HFFc6 (cell line): Measurements from ENCODE around the gene DCLK2. TPM values are rescaled to one million over a fixed set of nuclear protein-coding genes. Genes with fewer than 3 reads are reported as not detected.
A peak's percentile ranks its signal among the peaks of the same experiment; 100 is the strongest.

Experiments used
- DNase-seq: peaks from one replicate; pipeline ENCODE4 v3.0.0-alpha.2; 2018
- H3K27ac Mint-ChIP-seq: 2 replicates; pipeline ENCODE4 v1.8.0; 2020; ENCODE audit warnings: mild to moderate bottlenecking, mixed read lengths
- H3K27me3 Mint-ChIP-seq: 2 replicates; pipeline ENCODE4 v1.8.0; 2021; ENCODE audit warnings: mild to moderate bottlenecking, moderate library complexity, mixed read lengths; ENCODE audit not compliant: insufficient read depth
- H3K36me3 Mint-ChIP-seq: 2 replicates; pipeline ENCODE4 v1.8.0; 2021; ENCODE audit warnings: low read depth, mixed read lengths
- H3K4me1 Mint-ChIP-seq: 2 replicates; pipeline ENCODE4 v1.8.0; 2020; ENCODE audit warnings: low read depth, mixed read lengths
- H3K4me3 Mint-ChIP-seq: 2 replicates; pipeline ENCODE4 v1.8.0; 2020; ENCODE audit warnings: mild to moderate bottlenecking, moderate library complexity, mixed read lengths
- H3K9me3 Mint-ChIP-seq: 2 replicates; pipeline ENCODE4 v1.8.0; 2020; ENCODE audit warnings: mild to moderate bottlenecking, mixed read lengths
- CTCF ChIP-seq: fragments of 200-600 bp; sonication (generic); IDR thresholded peaks from 2 replicates; pipeline ENCODE4 v1.5.0; 2021; ENCODE audit warnings: antibody characterized with exemption, mild to moderate bottlenecking
- total RNA-seq, 6 experiments: library from RNA; stranded (reverse); fragmentation: NEBNext Ultra II Directional; extraction: Animal tissue kit (Norgen Biotek cat#: 25700); gene quantifications; 2 replicates in 1 of 6; 3 replicates in 5 of 6; pipeline ENCODE4 v1.2.3, GENCODE V29; 2021

The DCLK2 gene
- total RNA-seq, 6 experiments from 2014 or later: 36.7 to 53.7 (median 38.4) TPM

- Mint-ChIP-seq H3K27ac (peak overlapping the region; percentile 73), H3K4me3 (peak overlapping the region; percentile 22; the same call in 1 of the 2 replicates), H3K4me1 (peaks cover 95% of the 10 kb centered on the region), H3K9me3 (no peaks in the 10 kb centered on the region), H3K27me3 (peaks cover 11% of the 10 kb centered on the region), H3K36me3 (peaks cover 61% of the 10 kb centered on the region)
- TF ChIP-seq CTCF: no peak
- DNase-seq: peak; percentile 60
Measured at GRCh38 chr4:150130933-150131332, 52.7 kb downstream of the DCLK2 start.

DNA sequence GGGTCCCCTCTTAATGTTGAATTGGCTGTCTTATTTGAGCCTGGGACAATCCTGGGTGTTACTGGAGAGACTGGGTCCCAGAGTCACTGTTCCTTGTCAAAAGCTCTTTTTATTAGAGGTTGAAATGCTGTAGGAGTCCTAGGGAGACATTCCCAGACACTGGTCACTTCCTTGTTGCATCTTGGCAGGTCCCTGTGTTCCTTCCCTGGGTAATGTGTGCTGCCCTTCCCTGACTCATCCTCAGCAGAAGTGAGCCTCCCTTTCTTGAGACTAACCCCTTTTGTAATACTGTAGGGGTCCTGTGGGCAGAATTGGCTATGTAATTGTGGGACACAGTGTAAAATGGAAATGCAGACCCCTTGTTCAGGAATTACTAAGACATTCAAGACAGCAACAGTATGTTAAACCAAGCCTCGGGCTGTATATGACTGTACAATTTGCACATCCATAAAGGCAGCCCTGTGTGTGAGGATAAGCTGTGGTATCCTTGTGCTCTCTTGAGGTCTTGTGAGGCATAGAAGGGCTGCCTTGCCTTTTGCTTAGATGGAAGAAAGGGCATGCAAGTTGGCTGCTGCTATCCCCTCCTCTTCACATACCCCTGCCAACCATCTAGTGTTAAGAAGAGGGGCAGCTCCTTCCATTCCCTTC, 53.5 kb downstream of the DCLK2 start:
- peaks cover 95% of the 10 kb centered on the region for H3K4me1 Mint-ChIP-seq
- peaks cover 68% of the 10 kb centered on the region for H3K36me3 Mint-ChIP-seq
- H3K27me3 Mint-ChIP-seq: peaks cover 11% of the 10 kb centered on the region
- DNase-seq: no peak
- peak overlapping the region; percentile 73 for H3K27ac Mint-ChIP-seq
- no peak for TF ChIP-seq CTCF
- no peaks in the 10 kb centered on the region for H3K9me3 Mint-ChIP-seq
- peak overlapping the region; percentile 10; the same call in 1 of the 2 replicates for H3K4me3 Mint-ChIP-seq

DNA sequence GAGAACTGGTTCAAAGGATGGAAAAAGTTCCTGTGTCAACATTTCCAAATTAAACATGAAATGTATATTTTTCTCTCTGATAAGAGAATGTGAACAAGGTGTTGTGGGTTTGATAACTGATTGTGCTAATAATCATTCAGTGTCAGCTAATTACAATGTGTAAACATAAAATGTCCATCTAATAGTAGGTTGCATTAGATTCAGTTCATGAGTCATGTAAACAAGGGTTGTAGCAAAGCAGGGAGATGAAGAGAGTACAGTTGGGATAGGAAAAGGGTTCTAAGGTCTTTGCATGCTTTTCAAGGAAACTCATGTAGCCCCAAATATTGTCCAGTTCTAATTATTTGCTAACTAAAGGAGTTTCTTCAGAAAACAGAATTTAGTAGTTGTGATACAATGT, 55.4 kb downstream of the DCLK2 start:
- TF ChIP-seq CTCF: no peak
- Mint-ChIP-seq H3K36me3 (peaks cover 63% of the 10 kb centered on the region), H3K9me3 (no peaks in the 10 kb centered on the region), H3K4me3 (peak overlapping the region; percentile 31; the same call in 1 of the 2 replicates), H3K27me3 (peaks cover 3% of the 10 kb centered on the region), H3K4me1 (peaks cover 92% of the 10 kb centered on the region), H3K27ac (peak overlapping the region; percentile 30)
- no peak for DNase-seq

DNA sequence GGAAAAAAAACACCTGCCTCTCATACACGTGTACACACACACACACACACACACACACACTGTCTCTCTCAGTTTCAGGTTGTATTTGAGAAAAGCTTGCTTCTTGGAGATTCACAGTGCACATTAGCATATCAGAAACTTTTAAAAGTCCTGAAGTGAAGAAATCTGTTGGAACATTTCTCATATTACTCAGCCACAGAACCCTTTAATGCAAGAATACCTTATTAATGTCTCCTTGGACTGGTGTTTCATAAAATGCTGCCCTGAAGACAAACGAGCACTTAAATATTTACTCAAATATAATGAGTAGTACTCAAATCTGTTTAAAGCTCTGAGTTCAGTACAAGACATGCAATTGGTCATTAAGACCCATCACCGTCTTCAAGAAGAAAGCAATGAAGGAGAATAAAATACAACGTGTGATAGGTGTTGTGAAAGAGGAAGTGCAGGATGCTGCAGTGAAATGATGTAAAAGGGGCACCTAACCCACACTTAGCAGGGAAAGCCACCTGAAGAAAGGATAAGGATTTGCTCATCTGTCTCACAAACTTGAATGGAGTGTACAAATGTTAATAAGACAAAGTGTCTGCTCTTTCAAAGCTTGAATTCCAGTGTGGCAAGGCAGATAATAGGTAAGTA, 57.0 kb downstream of the DCLK2 start:
- Mint-ChIP-seq H3K4me3 (peak overlapping the region; percentile 77), H3K27me3 (peaks cover 2% of the 10 kb centered on the region; the same call in 1 of the 2 replicates), H3K36me3 (peaks cover 60% of the 10 kb centered on the region), H3K27ac (peak overlapping the region; percentile 83), H3K4me1 (peaks cover 94% of the 10 kb centered on the region), H3K9me3 (no peaks in the 10 kb centered on the region)
- DNase-seq: peak; percentile 40
- no peak for TF ChIP-seq CTCF

- Mint-ChIP-seq H3K9me3 (no peaks in the 10 kb centered on the region), H3K36me3 (peaks cover 55% of the 10 kb centered on the region), H3K4me1 (peaks cover 94% of the 10 kb centered on the region), H3K27me3 (no peaks in the 10 kb centered on the region; the same call in 1 of the 2 replicates), H3K4me3 (peak overlapping the region; percentile 77), H3K27ac (peak overlapping the region; percentile 83)
- peak; percentile 22 for DNase-seq
- no peak for TF ChIP-seq CTCF
Measured at GRCh38 chr4:150136036-150136435, 57.8 kb downstream of the DCLK2 start.
